ENCODE results near the gene GAB2.
A peak's percentile ranks its signal among the peaks of the same experiment; 100 is the strongest.

Gene GAB2

DNA sequence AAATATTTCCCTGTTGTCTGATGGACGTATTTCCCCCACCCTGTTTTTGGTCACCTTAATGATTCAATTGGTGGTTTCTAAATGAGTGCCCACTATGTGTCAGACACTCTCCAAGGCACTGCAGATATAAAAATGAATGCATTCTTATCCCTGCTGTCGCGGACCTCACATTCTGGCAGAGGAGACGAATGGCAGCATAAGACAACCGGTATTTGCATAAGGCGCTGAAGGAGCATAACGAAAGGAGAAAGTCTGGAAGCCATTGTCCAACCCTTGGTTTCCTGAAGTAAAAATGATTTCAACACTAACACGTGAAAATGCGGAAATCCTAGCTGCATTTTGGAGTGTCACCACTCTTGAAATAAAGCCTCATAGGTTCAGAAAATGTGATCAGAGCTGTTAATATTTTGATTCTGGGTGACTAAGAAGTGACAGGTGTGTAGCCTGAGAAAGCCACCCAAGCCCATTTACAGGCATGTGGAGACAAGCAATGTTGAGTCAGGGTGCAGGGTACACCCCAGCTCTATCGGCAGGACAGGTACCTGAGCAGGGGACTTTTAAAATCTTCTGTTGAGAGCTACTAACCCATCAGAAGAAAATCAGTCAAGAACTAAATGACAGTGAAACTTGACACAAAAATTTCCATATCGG is 10.1 kb upstream of the GAB2 start:
- DNase-seq (ENCODE audit: low read depth in 2 of 3, low spot score in 2 of 3) = no peak

DNA sequence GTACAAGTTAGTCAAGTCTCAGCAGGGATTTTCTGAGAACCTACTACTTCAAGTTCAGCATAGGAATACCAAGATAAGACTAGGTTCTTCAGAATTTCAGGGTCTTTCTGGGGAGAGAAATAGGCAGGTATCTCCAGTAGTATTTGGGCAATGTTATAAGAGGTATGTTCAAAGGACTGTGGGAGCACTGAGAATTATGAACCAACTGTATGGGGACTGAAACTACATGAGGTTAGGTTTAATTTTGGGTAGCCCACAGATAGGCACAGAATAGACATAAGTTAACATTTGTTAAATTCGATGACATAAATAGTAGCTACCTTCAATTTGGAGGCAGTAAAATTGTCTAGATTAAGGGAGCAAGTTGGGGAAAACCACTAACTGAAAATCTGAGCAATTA is 9.2 kb upstream of the GAB2 start:
- no peak for DNase-seq (ENCODE audit: low read depth in 2 of 3, low spot score in 2 of 3)

DNA sequence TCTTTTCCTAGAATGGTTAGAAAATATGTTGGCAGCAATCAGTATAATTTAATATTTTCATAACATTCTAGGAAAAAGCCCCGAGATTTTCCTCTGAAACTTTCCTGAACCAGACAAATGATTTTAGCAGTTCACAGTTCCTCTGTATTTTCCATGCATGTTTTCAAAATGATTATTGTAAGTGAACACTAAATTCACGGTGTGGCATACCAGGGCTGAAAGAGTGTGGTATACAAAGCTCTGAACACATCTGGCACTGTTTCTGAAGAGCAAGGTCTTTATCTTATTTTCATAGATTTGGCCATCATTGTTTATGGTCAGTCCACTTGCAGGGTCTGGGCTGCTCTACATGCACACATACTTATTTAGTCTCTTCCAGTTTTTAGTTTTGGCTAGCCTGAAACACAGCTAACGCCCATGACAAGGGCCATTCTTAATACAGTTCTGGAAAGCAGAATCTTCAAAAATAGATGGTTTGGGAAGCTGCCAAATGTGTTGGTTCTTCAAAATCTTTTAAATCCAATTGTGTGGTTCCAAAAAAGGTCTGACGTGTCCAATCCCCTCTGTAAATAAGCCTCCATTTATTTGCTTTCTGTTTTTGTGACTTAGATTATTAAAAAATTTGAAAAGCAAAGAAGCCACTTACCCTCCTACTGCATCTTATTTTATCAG is 7.9 kb upstream of the GAB2 start:
- DNase-seq (ENCODE audit: low read depth in 2 of 3, low spot score in 2 of 3) = no peak

DNA sequence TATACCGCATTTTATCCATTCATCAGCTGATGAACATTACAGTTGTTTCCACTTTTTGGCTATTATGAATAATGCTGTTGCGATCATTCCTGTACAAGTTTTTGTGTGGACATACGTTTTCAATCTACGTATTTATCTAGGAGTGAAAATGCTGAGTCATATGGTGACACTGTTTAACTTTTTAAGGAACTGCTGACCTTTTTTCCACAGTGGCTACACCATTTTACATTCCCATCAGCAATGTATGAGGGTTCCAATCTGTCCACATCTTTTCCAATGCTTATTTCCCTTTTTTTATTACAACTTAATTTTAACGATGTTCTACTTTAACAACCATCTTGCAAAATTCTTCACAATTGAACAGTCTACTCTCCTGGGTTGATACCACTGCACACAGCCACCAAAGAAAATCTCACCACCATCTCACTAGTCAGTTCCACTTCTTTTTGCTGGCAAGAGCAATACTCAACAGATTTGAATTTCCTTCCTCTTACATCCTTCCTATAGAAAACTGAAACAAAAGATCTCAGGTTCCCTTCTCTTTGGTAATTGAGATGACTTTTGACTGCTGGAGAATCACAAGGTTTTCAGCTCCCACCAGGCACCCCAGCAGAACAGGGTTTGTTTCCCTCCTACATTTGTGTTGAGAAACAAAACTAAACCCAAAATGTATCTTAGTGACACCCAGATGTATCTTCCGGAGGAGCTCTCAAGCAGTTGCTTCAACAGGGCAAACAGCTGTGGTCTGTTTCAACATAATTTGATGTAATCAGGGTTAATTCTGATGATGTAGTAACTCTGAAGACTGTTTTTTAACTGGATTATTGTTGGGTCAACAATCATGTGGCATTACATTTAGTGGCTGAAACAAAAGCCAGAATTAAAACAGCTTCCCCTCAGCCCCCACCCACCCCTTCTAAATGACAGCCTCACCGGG is 7.0 kb upstream of the GAB2 start:
- DNase-seq (ENCODE audit: low read depth in 2 of 3, low spot score in 2 of 3) = no peak

DNA sequence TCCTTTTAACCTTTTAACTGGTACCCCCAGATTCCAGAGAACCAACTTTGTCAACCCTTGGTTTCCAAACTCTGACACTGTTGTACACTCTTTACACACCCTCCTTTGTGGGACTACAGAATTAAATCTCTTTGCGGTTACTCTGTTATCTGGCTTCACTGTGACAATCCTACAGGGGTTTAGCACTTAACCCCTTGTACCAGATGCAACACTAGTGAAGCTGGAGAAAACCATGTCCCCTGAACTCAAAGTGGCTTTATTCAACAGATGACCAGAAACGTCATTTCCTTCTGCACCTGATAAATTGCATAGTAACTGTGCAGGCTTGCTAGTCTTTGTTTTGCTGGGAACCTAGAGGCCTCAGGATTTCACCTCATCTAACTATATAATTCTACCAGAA is 5.6 kb upstream of the GAB2 start:
- DNase-seq (ENCODE audit: low read depth in 2 of 3, low spot score in 2 of 3) = no peak

DNA sequence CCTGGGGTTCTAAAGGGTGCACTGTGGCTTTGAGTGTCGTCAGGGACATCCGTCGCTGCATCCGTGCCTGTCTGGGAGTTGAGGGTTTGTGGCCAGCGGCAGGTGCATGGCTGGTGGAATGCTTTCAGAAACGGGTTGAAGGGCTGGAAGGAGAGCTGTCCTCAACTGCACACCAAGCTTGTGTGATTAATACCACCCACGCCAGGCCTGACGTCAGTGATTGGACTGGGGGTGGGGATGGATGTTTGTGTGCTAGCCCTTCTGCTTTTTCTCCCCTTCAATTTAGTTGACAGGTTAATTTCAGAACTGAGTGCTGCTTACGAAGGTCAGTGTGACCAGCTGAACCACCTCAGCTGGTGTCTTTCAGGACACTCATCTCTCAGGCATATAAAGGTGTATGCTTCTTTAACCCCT is 3.2 kb upstream of the GAB2 start:
- peak; percentile 32 to 39 (median 35) for DNase-seq (ENCODE audit: low read depth in 2 of 3, low spot score in 2 of 3)

DNA sequence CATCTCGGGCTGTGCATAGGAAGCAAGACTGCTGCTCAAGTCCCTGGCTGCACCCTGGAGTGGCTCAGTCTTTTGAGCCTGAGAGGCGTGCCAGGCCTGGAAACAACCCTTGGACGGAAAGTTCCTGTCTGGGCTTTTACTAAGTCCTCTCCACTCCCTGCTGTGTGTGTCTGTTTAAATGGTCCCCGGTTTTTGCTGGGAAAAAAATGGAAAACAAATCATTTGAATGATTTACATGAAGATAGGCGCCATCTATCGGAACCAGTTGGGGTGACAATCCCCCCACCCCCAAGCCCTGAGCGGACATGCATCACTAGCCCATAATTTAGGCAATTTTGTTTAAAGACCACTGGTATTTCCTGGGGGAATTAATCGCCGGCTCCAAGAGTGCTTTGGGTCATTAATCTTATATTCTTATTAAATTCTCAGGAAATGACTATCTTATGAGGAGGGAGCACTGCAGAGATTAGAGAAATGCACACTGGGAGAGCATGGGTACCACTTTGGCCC is 2.7 kb upstream of the GAB2 start:
- DNase-seq (ENCODE audit: low read depth in 2 of 3, low spot score in 2 of 3) = no peak

DNA sequence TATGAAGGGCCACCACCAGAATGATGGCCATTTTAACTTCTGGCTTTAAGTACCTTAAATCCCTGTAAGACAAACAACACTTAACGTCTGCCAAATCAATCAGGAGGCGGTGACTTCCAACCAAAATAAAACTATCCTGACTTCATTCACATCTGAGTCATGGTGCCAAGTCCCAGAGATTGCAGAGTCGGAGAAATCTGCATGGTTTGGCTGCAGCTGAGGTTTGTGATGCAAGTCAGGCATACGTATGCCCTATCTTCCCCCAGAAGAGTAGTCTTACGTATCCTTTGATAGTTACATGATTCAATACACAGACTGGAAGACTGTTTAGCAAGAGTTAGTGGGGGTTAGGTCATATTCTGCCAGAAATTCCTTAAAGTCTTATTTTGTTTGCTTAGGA is 1.7 kb upstream of the GAB2 start:
- no peak for DNase-seq (ENCODE audit: low read depth in 2 of 3, low spot score in 2 of 3)

DNA sequence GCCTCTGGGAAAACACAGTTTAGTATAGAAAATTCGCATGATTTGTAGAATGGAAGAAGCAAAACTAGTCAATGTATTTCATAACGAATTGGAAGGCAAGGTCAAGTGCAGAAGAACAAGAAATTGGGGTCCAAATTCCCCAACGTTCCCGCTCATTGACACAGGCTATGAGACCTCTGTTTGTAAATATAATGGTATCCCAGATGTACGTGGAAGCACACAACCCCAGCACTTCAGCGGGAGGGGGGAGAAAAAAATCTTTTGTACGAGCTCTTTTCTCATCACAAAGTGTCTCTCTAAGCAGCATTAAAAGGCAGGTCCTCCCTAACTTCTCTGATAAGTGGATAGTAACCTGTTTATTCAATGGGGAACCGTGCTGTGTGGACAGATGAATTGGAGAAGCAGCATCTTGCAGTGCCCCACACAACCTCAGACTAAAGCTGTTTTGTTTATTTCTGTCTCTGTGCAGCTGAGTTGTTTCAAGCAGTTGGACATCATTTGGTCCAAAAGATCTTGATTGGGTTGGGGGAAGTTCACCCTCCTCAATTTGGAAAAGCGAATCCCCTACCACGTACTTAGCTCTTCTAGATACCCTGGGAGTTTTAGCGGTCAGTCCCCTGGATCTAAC is 1.1 kb upstream of the GAB2 start:
- no peak for DNase-seq (ENCODE audit: low read depth in 2 of 3, low spot score in 2 of 3)

DNA sequence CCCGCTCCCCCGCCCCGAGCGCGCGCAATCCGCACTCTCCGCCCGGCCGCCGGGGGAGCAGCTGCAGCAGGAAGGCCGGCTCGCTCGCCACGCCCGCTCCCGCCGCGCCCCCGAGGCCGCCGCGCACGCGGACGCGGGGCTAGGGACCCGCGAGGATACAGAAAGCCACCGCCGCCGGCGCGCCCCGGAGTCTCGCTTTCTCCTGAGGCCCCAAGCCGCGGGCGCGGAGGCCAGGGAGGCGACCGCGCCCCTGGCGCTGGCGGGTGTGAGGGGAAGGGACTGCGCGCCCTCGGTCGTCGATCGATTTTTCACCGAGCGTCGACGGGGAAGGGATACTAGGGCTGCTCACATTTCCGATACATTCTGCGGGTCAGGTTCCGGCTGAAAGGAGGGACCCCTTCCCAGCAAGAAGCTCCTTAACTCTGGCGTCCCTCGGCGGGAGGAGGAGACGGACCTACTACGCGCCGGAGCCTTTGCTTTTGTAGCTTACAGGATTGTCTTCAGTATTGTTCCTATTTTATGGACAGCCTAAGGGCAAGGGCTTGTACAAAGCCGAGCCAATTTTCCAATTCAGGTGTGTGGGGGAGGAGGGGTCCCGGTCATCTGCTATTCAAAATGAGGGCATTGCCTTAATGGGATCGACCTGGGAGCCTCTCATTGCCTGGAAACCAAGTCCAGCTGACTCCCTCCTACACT is 416 bp upstream of the GAB2 start:
- peak; percentile 32 to 46 (median 42) for DNase-seq (ENCODE audit: low read depth in 2 of 3, low spot score in 2 of 3)

DNA sequence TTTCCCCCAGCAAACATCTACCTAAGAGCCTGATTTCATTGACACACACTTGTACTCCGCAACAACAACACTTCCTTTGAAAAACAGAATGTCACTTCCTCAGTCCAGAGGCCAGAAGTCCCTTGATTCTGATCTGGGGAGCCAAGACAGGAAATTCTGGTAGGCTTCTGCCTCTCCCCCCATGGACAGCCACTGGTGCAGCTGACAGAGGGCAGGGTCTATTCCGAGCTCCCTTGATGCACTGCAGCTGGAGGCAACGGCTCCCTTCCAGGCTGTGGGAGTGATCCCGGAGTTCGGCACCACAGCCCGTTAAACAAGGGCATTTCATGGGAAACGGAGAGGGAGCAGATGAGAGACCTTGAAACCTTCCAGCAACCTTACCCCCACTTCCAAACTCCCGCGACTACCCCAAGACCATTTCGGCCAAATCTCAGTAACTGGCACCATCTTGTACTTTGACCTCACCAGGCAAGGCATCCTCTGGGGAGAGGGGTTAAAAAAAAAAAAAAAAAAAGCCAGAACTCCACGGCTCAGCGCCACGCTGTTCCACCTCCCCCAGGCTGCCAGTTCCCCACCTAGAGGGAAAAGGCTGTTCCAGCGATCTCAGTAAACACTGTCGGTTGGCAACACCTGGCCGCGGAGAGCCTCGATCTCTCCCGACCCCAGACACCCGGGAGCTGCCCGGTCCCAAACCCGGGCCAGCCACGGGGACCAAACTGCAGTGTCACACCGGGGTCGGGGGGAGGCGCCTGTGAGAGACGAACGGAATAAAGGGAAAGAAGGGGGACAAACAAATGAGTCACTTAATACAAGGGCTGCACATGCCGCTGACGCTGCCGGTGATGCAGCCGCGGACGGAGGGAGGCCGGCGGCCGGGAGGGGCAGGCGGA is 1.1 kb downstream of the GAB2 start:
- DNase-seq (ENCODE audit: low read depth in 2 of 3, low spot score in 2 of 3) = peak; percentile 44 to 60 (median 47)

DNA sequence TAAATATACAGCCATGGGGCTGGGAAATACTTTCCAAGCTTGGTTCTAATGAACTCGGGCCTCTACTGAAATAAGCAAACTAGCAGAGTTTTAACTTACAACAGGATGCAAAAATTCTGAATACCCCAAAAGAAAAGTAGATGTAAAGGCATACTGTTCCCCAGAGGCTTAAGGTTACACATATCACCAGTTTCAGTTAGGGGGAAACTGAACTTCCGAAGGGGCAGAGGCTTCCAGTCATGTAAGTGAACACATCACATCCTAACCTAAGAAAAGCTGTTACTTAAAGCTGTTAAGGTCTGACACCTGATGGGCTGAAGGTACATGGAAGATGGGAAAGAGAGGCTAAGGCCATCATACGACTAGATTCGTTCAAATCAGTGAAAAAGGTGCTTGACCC is 2.3 kb downstream of the GAB2 start:
- DNase-seq (ENCODE audit: low read depth in 2 of 3, low spot score in 2 of 3) = no peak

DNA sequence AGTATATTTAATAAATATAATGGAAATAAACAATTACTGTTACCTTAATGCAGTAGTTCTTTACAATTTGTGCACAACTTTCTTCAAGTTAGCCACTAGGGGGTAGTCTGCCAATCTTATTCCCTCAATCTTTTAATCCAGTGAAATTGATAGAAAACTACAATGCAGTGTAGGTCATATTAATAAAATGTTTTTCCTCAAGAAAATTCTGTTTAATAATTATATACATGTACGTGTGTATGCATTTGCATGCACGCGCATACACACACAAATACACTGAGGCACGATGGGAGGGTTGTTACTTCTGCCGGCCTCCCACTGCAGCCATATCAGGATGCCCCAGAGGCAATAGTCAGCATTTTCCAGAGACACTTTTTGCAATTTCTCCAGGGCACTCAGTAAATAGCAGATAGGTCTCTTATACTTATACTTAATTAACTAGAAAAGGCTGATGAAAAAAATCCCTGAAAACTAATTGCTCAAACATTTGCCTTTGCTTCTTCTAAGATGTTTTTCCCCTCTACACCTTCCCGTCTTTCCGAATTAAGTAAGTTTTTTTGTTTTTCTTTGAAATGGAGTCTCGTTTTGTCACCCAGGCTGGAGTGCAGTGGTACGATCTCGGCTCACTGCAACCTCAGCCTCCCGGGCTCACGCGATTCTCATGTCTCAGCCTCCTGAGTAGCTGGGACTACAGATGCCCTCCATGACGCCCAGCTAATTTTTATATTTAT is 3.1 kb downstream of the GAB2 start:
- DNase-seq (ENCODE audit: low read depth in 2 of 3, low spot score in 2 of 3) = no peak

DNA sequence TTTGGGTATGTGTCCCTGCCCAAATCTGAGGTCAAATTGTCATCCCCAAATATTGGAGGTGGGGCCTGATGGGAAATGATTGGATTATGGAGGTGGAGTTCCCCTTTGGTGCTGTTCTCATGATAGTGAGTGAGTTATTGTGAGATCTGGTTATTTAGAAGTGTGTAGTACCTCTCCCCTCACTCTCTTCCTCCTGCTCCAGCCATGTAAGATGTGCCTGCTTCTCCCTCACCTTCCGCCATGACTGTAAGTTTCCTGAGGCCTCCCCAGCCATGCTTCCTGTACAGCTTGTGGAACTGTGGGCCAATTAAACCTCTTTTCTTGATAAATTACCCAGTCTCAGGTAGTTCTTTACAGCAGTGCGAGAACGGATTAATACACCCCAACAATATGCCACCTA is 9.0 kb downstream of the GAB2 start:
- no peak for DNase-seq (ENCODE audit: low read depth in 2 of 3, low spot score in 2 of 3)

DNA sequence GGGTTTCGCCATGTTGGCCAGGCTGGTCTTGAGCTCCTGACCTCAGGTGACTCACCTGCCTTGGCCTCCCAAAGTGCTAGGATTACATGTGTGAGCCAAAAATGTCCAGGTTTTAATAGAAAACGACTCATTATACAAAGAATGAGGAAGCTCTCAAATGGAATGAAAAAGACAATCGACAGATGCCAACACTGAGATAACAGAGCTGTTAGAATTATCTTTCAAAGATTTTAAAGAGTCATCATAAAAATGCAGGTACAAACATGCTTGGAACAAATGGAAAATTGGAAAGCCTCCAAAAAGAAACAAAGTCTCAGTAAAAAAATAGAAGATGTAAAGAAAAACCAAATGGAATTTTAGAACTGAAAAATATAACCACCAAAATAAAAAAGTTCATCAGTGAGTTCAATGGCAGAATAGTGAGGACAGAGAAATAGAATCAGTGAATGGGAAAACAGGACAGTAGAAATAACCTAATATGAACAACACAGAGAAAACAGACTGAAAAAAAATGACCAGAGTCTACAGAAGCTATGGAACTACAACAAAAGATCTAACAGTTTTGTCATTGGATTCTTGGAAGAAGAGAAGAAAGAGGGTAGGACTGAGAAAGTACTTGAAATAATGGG is 10.9 kb downstream of the GAB2 start:
- no peak for DNase-seq (ENCODE audit: low read depth in 2 of 3, low spot score in 2 of 3)

DNA sequence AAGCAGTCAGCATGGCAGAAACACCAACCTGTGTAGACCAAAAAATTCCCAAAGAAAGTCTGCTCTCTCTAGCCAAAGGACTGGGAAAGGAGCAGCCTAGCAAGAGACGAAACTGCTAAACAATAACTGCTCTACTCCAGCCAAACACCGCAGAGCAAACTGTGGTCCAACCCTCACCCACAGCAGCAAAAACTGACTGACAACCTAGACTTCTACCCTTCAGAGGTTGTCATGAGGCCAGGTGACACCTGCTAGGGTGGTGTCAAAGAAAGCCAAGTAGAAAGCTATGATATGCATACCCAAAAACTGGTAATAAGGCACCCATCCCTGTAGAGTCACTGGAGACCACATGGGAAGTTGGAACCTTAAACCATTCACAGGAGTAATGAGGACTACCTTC is 11.8 kb downstream of the GAB2 start:
- no peak for DNase-seq (ENCODE audit: low read depth in 2 of 3, low spot score in 2 of 3)

DNA sequence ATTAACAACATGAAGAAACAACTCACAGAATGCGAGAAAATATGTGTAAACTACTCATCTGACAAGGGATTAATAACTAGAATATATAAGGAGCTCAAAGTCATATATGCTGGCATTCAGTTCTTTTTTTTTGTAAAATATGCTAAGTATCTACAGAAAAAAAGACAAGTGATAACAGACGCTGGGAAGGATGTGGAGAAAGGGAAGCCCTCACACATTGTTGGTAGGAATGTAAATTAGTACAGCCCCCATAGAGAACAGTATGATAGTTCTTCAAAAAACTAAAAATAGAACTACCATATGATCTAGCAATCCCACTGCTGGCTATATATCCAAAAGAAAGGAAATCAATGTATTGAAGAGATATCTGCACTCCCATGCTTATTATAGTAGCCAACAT is 13.8 kb downstream of the GAB2 start:
- DNase-seq (ENCODE audit: low read depth in 2 of 3, low spot score in 2 of 3) = no peak

DNA sequence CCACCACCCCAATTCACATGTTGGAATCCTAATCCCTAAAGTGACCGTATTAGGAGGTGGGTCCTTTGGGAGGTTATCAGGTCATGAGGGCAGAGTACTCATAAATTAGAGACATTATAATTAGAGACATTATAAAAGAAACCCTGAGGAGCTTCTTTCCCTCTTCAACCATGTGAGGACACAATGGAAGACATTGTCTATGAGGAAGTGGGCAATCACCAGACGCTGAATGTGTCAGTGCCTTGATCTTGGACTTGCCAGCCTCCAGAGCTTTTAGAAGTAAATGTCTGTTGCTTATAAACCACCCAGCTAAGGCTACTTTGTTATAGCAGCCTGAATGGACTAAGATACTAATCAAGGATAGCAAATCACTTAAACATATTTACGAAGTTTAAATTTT is 14.8 kb downstream of the GAB2 start:
- DNase-seq (ENCODE audit: low read depth in 2 of 3, low spot score in 2 of 3) = no peak

DNA sequence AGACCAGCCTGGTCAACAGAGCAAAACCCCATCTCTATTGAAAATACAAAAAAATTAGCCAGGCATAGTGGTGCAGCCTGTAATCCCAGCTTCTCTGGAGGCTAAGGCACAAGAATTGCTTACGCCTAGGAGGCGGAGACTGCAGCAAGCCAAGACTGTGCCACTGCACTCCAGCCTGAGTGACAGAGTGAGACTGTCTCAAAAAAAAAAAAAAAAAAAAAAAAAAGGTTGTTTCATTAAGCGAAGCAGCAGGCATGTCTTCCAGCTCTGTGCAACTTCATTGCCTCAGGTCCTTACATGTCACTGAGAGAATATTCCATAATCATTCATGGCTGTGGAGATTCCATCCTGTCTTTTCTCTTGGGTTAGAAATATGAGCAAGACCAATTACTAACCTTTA is 16.9 kb downstream of the GAB2 start:
- DNase-seq (ENCODE audit: low read depth in 2 of 3, low spot score in 2 of 3) = no peak

All from activated CD8-positive, alpha-beta memory T cell treated with anti-CD3 and anti-CD28 coated beads for 48 hours (primary cell).